ENCODE data around the gene BICRAL.
"Not testable (repeated sequence)": the region's sequence is repeated elsewhere in the genome, so short reads cannot be mapped to it uniquely, and the experiment has no call there.

BICRAL gene

DNA sequence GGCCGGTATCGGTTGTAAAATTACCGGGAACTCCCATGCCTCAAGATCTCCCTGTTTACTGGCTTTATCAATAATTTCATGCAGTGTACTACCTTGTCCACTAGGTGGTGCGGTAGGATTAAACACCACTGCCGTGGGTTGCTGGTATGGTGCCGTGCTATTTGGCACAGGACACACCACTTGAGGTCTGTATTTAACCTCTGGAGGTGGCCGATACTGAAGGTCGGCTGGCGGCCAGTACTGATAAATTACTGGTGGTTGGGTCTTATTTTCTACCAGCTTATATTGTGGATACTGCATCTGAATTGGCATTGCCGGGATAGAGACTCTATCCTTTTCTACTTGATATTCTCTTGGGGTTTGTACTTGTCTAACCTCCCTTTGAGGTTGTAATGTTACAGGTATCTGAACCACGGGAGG is 119.7 kb downstream of the BICRAL start:
- DNase-seq = peak; percentile 74

DNA sequence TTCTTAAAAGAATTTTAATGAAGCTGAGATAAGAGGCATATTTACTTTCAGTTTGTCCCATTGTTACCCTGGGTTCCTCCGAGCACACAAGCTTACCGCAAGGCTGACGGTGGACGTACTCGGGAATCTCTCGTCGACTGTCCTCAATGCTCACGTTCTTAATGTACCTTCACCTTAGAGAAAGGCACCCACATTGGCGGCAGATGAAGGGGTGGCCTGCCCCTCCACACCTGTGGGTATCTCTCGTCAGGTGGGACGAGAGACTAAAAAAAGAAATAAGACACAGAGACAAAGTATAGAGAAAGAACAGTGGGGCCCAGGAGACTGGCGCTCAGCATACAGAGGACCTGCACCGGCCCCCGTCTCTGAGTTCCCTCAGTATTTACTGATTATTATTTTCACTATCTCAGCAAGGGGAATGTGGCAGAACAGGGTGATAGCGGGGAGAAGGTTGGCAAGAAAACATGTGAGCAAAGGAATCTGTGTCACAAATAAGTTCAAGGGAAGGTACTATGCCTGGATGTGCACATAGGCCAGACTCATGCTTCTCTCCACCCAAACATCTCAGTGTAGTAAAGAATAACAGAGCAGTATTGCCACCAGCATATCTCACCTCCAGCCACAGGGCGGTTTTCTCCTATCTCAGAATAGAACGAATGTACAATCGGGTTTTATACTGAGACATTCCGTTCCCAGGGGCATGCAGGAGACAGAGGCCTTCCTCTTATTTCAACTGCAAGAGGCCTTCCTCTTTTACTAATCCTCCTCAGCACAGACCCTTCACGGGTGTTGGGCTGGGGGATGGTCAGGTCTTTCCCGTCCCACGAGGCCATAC is 120.8 kb downstream of the BICRAL start:
- DNase-seq = not testable (repeated sequence)

DNA sequence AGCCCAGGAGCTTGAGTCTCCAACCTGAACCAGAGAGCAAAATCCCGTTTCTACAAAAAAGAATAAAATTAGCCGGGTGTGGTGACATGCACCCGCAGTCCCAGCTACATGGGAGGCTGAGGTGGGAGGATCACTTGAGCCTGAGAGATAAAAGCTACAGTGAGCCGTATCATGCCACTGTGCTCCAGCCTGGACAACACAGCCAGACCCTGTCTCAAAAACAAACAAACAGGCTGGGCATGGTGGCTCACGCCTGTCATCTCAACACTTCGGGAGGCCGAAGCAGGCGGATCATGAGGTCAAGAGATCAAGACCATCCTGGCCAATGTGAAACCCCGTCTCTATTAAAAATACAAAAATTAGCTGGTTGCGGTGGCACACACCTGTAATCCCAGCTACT is 122.6 kb downstream of the BICRAL start:
- no peak for DNase-seq

DNA sequence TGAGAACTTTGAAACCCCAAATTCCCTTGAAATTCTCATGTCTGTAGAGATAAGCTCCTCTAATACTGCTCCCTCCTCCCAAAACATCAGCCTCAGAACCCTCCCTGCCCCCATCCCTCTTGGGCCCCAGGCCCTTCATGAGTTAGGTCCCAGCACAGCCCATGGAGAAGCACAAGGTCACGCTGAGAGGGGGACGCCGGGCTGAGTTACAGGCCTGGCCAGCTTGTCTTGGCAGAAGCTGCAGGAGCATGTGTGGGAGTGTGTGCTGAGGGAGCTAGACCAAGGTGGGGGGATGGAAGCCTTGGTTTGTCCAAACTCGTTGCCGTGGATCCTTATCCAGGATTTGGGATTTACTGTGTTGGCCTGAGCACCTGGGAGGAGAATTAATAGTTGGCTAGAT is 125.5 kb downstream of the BICRAL start:
- DNase-seq = no peak

DNA sequence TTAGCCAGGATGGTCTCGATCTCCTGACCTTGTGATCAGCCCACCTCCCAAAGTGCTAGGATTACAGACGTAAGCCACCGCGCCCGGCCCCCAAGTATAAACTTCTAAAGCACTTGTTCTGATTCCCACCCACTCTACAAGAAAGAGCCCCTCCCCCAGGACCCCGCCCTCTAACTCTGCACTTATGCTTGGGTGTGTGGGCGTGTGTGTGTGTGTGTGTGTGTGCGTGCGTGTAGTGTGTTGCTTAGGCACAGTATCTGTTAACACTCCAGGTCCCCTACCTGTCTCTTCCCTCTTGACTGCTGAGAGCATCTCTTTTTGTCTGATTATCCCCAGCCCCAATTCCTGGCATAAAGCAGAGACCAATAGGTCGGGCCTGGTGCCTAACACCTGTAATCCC is 128.0 kb downstream of the BICRAL start:
- DNase-seq = no peak

DNA sequence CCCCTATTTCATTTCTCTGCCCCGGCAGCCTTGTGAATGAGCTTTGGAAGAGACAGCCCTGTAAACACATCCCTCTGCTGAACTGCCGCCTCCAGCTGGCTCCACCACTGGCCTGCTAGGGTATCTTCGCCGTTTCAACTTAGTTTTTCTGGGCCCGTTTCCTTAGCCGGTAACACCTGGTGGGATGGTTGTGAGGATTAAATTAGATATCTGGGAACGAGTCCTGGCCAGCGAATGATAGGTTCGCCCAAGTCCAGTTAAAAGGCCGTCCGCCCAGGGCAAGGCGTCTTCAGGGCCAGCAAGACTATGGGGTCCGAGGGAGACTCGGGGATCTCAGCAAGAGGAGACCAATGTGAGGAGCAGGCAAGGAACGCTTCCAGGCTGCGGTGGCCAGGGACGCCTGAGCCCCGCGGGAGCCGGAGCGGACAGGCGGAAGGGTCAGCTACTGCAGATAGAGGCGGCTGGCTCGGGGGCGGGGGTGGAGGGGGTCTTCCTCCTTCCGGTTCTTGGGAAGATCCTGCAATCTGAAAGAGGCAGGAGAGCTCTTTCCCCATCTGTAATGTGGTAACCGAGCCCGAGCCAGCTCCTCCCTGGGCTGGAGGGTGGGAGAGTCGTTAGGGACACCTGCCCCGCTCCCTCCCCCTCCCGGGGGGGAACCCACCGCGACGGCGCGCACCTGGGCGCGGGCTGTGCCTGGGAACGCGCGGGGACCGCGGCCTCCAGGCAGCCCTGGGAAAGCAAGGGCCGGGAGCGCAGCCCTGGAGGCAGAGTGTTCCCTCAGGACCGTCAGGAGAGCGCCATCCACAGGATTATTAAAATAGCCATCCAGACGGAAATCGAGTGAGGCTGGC is 129.5 kb downstream of the BICRAL start:
- DNase-seq = no peak

DNA sequence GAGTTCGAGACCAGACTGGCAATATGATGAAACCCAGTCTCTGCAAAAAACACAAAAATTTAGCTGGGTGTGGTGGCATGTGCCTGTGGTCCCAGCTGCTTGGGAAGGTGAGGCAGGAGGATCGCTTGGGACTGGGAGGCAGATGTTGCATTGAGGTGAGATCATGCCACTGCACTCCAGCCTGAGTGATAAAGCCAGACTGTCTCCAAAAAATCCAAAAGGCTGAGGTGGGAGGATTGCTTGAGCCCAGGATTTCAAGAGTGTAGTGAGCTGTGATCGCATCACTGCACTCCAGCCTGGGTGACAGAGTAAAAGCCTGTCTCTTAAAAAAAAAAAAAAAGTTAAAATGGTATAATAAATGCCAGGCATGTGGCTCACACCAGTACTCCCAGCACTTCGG is 132.7 kb downstream of the BICRAL start:
- DNase-seq = no peak

DNA sequence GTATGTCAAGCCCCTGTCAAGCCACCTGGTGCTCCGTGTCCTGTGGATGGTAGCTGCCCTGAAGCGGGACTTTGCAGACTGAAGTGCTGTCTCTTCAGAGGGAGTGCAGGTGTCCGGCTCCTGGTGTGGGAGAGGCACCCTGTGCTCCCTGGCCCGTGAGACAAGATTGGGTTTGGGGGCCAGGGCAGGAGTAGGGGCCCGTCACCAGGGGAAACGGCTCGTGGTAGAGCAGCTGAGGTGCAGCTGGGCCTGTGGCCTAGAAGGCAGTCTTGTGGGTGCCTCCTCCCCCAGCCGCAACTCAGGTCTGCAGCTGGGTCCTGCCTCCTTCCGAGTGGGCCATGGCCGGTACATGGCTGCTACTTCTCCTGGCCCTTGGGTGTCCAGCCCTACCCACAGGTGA is 133.9 kb downstream of the BICRAL start, which contains the start of gene PTCRA:
PTCRA (plus strand) TSS at position 322 of the 400 bp plus-strand sequence; CDS start at position 339, 17 bp downstream.
- no peak for DNase-seq

DNA sequence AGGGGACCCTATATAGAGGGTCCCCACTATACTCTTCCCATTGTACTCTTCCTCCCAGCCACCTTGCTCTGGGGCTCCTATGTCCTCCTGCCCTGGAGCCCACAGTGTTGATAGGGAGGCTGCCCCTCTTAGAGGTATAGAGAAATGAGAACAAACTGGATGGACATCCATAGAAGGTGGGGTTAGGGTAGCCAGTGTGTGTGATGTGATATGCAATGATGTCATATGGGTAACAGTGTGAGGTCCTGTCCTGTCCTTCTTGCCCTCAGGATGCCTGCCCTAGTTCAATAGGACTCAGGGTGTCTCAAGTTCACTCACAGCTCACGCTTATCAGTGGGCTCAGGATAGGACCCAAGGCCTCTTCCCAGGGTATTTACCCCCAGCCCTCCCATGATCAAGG is 134.4 kb downstream of the BICRAL start:
- no peak for DNase-seq
